Measurements from ENCODE around the gene WNT6. TPM values are rescaled to one million over a fixed set of nuclear protein-coding genes. Genes with fewer than 3 reads are reported as not detected.

Gene WNT6
- polyA plus RNA-seq, 1 experiment, result not detected

DNA sequence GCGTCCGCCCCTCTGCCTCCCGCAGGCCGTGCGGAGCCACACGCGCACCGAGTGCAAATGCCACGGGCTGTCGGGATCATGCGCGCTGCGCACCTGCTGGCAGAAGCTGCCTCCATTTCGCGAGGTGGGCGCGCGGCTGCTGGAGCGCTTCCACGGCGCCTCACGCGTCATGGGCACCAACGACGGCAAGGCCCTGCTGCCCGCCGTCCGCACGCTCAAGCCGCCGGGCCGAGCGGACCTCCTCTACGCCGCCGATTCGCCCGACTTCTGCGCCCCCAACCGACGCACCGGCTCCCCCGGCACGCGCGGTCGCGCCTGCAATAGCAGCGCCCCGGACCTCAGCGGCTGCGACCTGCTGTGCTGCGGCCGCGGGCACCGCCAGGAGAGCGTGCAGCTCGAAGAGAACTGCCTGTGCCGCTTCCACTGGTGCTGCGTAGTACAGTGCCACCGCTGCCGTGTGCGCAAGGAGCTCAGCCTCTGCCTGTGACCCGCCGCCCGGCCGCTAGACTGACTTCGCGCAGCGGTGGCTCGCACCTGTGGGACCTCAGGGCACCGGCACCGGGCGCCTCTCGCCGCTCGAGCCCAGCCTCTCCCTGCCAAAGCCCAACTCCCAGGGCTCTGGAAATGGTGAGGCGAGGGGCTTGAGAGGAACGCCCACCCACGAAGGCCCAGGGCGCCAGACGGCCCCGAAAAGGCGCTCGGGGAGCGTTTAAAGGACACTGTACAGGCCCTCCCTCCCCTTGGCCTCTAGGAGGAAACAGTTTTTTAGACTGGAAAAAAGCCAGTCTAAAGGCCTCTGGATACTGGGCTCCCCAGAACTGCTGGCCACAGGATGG is 14.0 kb downstream of the WNT6 start:
- peaks cover 59% of the 10 kb centered on the region for H3K27me3 ChIP-seq (ENCODE audit: control insufficient read depth, insufficient read depth, low read length)
- CTCF ChIA-PET, result interaction anchor here (5.4 to 22.2 kb wide), 2 partner anchors 11 to 22 kb away, joined by 83 to 726 read pairs; partner anchors contain the start of gene WNT6

DNA sequence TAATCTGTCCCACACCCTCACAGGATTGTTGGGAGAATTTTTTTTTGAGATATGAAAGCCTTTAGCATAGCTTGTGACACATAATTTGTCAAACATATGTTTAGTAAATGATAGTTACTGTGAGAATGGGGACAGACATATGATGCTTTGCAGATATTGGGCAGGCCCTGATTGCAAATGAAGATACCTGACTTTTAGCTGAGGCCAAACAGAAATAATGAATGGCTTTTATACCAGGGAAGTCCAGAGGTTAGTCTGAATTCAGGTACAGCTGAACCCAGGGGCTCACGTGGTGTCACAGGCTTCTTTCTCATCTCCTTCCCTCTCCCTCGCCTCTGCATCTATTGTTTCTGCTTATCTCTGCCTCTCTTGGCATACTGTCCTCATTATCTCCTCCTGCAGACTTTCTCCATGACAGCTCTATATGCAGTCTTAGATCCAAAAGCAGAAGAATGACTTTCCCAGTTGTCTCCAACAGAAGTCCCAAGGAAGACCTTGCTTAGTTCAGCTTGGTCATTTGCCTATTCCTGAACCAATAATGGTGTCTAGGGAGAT is 16.2 kb downstream of the WNT6 start:
- H3K4me3 ChIP-seq (ENCODE audit: low read depth, low read length), result no peak overlapping the region
- TF ChIP-seq, protein P1, sequence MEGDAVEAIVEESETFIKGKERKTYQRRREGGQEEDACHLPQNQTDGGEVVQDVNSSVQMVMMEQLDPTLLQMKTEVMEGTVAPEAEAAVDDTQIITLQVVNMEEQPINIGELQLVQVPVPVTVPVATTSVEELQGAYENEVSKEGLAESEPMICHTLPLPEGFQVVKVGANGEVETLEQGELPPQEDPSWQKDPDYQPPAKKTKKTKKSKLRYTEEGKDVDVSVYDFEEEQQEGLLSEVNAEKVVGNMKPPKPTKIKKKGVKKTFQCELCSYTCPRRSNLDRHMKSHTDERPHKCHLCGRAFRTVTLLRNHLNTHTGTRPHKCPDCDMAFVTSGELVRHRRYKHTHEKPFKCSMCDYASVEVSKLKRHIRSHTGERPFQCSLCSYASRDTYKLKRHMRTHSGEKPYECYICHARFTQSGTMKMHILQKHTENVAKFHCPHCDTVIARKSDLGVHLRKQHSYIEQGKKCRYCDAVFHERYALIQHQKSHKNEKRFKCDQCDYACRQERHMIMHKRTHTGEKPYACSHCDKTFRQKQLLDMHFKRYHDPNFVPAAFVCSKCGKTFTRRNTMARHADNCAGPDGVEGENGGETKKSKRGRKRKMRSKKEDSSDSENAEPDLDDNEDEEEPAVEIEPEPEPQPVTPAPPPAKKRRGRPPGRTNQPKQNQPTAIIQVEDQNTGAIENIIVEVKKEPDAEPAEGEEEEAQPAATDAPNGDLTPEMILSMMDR (IDR thresholded peaks at IDR 0.05; ENCODE audit: insufficient read depth, low read depth, low read length), result no peak
- H3K27me3 ChIP-seq (ENCODE audit: control insufficient read depth, insufficient read depth, low read length), result peaks cover 60% of the 10 kb centered on the region
- ChIA-PET POLR2A (no interaction called here), CTCF (interaction anchor here (0.6 to 22.2 kb wide), 25 partner anchors 8 to 584 kb away, joined by 3 to 726 read pairs (median 4); partner anchors contain the start of genes TMBIM1, TTLL4 and WNT6)
- DNase-seq (ENCODE audit: low read depth), result no peak
- H3K36me3 ChIP-seq (ENCODE audit: control insufficient read depth, insufficient read depth, low read length), result no peaks in the 10 kb centered on the region

More for the DNA sequence above, 14.0 kb downstream of the WNT6 start:
- Histone ChIP-seq H3K36me3 (ENCODE audit: control insufficient read depth, insufficient read depth, low read length) (no peaks in the 10 kb centered on the region), H3K4me3 (ENCODE audit: low read depth, low read length) (no peak overlapping the region)
- POLR2A ChIA-PET, result no interaction called here
- TF ChIP-seq, protein P1 (IDR thresholded peaks at IDR 0.05; ENCODE audit: insufficient read depth, low read depth, low read length), result no peak
- no peak for DNase-seq (ENCODE audit: low read depth)

DNA sequence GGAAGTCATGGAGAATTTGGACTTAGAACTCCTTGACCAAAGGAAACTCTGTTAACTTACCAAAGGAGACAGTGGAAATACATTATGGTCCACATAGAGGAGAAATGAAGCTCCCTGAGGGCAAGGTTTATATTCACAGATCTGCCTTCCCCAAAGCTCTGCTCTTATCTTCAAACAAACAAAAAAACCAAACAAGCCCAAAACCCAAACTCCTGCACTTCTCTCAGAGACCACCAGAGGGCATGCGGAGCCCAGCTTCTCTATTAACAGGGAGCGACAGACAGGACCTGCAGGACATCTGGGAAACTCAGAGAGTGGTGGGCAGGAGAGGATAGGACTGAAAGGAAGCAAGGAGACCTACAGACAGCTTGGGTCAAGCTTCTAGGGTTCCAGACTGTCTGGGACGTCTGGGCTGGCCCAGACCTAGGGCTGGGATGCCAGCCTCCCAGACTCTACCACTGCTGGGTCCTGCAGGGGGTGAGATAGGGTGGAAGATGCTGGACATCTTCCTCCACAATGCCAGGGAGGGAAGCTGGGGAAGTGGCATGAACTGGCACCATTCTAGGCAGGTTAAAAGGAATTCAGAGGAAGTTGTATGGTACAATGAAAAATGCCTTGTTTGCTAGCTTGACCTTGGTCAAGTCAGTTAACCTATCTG is 17.1 kb downstream of the WNT6 start:
- no peak for DNase-seq (ENCODE audit: low read depth)
- H3K4me3 ChIP-seq (ENCODE audit: low read depth, low read length), result no peak overlapping the region
- TF ChIP-seq, protein P1 (IDR thresholded peaks at IDR 0.05; ENCODE audit: insufficient read depth, low read depth, low read length), result peak; percentile 94
- CTCF ChIA-PET, result interaction anchor here (0.6 to 22.2 kb wide), 25 partner anchors 9 to 331 kb away, joined by 3 to 726 read pairs (median 4); partner anchors contain the start of genes TTLL4 and WNT6
- H3K27me3 ChIP-seq (ENCODE audit: control insufficient read depth, insufficient read depth, low read length), result peaks cover 62% of the 10 kb centered on the region
- no peaks in the 10 kb centered on the region for H3K36me3 ChIP-seq (ENCODE audit: control insufficient read depth, insufficient read depth, low read length)
- POLR2A ChIA-PET, result interaction anchor here (0.6 to 0.7 kb wide), 2 partner anchors 418 to 511 kb away, joined by 3 read pairs; partner anchors contain the start of gene DNPEP

DNA sequence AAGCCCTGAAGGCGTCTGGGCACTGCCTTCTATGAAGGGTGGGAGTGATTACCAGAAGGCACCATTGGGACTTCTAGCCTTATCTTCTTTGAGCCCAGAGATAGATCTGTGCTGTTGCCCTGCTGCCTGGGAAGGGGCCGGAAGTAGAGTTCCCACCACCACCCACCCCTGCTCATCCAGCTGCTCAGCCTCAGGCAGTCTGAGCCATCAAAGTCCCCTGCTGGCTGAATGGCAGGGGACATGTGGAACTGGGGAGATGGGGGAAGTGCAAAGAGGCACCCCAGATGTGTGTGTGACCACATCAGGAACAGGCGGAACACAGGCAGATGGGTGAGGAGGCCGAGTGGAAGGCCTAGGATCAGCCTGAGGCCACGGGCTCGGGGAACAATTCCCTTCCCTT is 17.7 kb downstream of the WNT6 start:
- H3K27me3 ChIP-seq (ENCODE audit: control insufficient read depth, insufficient read depth, low read length), result peaks cover 62% of the 10 kb centered on the region
- ChIA-PET CTCF (interaction anchor here (1.1 to 22.2 kb wide), 11 partner anchors 10 to 167 kb away, joined by 3 to 726 read pairs (median 6); partner anchors contain the start of genes TTLL4 and WNT6), POLR2A (no interaction called here)
- no peaks in the 10 kb centered on the region for H3K36me3 ChIP-seq (ENCODE audit: control insufficient read depth, insufficient read depth, low read length)
- TF ChIP-seq, protein P1 (IDR thresholded peaks at IDR 0.05; ENCODE audit: insufficient read depth, low read depth, low read length), result no peak
- DNase-seq (ENCODE audit: low read depth), result no peak
- H3K4me3 ChIP-seq (ENCODE audit: low read depth, low read length), result no peak overlapping the region
